ENCODE data around the gene GBF1. TPM values are rescaled to one million over a fixed set of nuclear protein-coding genes. Genes with fewer than 3 reads are reported as not detected.

The GBF1 gene
- total and polyA plus RNA-seq, 2 of the 13 experiments (the other 11 are each of a cell fraction or from before 2014, with no cell fraction given) = 17.1 to 21.9 TPM

DNA sequence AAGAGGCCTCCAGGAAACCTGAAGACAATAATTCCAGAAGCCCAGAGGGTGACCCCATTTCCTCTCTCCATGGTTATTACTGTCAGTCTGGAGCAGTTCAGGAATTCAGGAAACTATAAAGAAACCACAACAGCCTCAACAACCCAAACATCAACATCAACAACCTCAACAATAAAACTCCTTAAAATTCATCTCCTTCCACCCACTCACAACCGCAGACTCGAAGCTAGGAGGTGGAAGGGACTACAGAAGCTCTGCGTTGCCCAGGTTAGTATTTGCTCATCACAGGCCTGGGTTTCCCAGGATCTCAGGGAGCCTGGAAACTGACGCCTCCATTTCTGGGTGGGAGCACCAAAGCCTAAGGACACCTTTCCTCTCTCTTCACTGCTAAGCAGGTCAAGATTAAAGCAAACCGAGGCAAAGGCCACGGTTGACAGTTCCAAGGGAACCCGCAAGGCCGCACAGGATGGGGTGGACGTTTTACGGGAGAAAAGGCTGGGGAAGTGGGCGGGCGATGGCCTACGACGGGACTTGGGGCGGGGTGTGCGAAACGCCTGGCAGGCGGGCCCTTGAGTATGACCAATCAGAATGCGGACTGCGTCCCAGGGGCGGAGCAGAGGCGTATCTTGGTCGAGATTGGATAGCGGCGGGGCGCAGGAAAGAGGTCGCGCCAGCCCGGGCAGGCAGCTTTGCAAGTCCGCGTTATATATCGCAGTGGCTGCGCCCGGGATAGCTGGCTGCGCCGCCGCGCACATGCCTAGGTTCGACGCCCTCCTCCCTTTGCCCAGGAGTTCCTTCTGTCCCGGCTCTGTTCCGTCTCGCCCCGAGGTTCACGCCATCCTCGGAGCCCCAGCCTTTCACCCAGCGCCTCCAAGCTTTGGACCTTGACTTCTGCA lies 19.4 kb upstream of the GBF1 start, which contains the start of gene ELOVL3 (continued):
- TF ChIP-seq KDM5B (CRISPR knock-in tag; IDR thresholded peaks at IDR 0.05; ENCODE audit: borderline replicate concordance) = peak; percentile 99
- TF ChIP-seq, protein P1, sequence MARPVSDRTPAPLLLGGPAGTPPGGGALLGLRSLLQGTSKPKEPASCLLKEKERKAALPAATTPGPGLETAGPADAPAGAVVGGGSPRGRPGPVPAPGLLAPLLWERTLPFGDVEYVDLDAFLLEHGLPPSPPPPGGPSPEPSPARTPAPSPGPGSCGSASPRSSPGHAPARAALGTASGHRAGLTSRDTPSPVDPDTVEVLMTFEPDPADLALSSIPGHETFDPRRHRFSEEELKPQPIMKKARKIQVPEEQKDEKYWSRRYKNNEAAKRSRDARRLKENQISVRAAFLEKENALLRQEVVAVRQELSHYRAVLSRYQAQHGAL (CRISPR knock-in tag; IDR thresholded peaks at IDR 0.05; ENCODE audit: not compliant biosample characterization) = no peak
- TF ChIP-seq, protein P2, sequence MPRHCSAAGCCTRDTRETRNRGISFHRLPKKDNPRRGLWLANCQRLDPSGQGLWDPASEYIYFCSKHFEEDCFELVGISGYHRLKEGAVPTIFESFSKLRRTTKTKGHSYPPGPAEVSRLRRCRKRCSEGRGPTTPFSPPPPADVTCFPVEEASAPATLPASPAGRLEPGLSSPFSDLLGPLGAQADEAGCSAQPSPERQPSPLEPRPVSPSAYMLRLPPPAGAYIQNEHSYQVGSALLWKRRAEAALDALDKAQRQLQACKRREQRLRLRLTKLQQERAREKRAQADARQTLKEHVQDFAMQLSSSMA (CRISPR knock-in tag; IDR thresholded peaks at IDR 0.05) = peak; percentile 83; the same call in 1 of the 2 replicates
- 0 out of 2 replicates have a peak, but pooled peaks have one; percentile 48 for TF ChIP-seq CAMTA2 (CRISPR knock-in tag; IDR thresholded peaks at IDR 0.05; ENCODE audit: borderline replicate concordance)
- TF ChIP-seq KDM5A (IDR thresholded peaks at IDR 0.05; ENCODE audit: borderline replicate concordance, low read length) = no peak
- peak; percentile 81; the same call in 1 of the 2 replicates for TF ChIP-seq ZC3H13 (CRISPR knock-in tag; IDR thresholded peaks at IDR 0.05)
- TF ChIP-seq, protein P3, sequence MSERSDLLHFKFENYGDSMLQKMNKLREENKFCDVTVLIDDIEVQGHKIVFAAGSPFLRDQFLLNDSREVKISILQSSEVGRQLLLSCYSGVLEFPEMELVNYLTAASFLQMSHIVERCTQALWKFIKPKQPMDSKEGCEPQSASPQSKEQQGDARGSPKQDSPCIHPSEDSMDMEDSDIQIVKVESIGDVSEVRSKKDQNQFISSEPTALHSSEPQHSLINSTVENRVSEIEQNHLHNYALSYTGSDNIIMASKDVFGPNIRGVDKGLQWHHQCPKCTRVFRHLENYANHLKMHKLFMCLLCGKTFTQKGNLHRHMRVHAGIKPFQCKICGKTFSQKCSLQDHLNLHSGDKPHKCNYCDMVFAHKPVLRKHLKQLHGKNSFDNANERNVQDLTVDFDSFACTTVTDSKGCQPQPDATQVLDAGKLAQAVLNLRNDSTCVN (CRISPR knock-in tag; IDR thresholded peaks at IDR 0.05; ENCODE audit: borderline replicate concordance) = peak; percentile 39; the same call in 1 of the 2 replicates
- peak; percentile 74; the same call in 1 of the 2 replicates for TF ChIP-seq ZNF746 (CRISPR knock-in tag; IDR thresholded peaks at IDR 0.05)
- TF ChIP-seq ZNF333 (CRISPR knock-in tag; IDR thresholded peaks at IDR 0.05; ENCODE audit: borderline replicate concordance) = peak; percentile 76; the same call in 1 of the 2 replicates
- peak; percentile 69 for TF ChIP-seq ZNF317 (CRISPR knock-in tag; IDR thresholded peaks at IDR 0.05)
- TF ChIP-seq ZNF510 (CRISPR knock-in tag; IDR thresholded peaks at IDR 0.05; ENCODE audit: low read depth) = peak; percentile 92; the same call in 1 of the 2 replicates
- TF ChIP-seq TAF1 (CRISPR knock-in tag; IDR thresholded peaks at IDR 0.05) = peak; percentile 65; the same call in 1 of the 2 replicates
- no peak for TF ChIP-seq GTF2F1 (IDR thresholded peaks at IDR 0.05; ENCODE audit: low read length)
- peak; percentile 60 for TF ChIP-seq CREB1 (IDR thresholded peaks at IDR 0.05)
- TF ChIP-seq CREB1 (CRISPR knock-in tag; IDR thresholded peaks at IDR 0.05) = peak; percentile 52; the same call in 1 of the 2 replicates
- no peak for TF ChIP-seq FOSL1 (CRISPR knock-in tag; IDR thresholded peaks at IDR 0.05; ENCODE audit: borderline replicate concordance)
- TF ChIP-seq XRCC5 (optimal IDR thresholded peaks at IDR 0.05; ENCODE audit: low read length) = no peak
- TF ChIP-seq ZNF879 (CRISPR knock-in tag; IDR thresholded peaks at IDR 0.05) = peak; percentile 94; the same call in 1 of the 2 replicates
- TF ChIP-seq ZNF124 (CRISPR knock-in tag; IDR thresholded peaks at IDR 0.05) = no peak
- TF ChIP-seq, protein P4, sequence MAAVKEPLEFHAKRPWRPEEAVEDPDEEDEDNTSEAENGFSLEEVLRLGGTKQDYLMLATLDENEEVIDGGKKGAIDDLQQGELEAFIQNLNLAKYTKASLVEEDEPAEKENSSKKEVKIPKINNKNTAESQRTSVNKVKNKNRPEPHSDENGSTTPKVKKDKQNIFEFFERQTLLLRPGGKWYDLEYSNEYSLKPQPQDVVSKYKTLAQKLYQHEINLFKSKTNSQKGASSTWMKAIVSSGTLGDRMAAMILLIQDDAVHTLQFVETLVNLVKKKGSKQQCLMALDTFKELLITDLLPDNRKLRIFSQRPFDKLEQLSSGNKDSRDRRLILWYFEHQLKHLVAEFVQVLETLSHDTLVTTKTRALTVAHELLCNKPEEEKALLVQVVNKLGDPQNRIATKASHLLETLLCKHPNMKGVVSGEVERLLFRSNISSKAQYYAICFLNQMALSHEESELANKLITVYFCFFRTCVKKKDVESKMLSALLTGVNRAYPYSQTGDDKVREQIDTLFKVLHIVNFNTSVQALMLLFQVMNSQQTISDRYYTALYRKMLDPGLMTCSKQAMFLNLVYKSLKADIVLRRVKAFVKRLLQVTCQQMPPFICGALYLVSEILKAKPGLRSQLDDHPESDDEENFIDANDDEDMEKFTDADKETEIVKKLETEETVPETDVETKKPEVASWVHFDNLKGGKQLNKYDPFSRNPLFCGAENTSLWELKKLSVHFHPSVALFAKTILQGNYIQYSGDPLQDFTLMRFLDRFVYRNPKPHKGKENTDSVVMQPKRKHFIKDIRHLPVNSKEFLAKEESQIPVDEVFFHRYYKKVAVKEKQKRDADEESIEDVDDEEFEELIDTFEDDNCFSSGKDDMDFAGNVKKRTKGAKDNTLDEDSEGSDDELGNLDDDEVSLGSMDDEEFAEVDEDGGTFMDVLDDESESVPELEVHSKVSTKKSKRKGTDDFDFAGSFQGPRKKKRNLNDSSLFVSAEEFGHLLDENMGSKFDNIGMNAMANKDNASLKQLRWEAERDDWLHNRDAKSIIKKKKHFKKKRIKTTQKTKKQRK (IDR thresholded peaks at IDR 0.05; ENCODE audit: low read length) = no peak
- TF ChIP-seq ZNF776 (CRISPR knock-in tag; IDR thresholded peaks at IDR 0.05) = peak; percentile 90; the same call in 1 of the 2 replicates
- TF ChIP-seq ZNF232 (CRISPR knock-in tag; IDR thresholded peaks at IDR 0.05; ENCODE audit: borderline replicate concordance) = peak; percentile 82; the same call in 1 of the 2 replicates
